Measurements from ENCODE around the gene MLST8.

GRCh38 chr16:2195322-2196161 is 9.7 kb upstream of the MLST8 start:
- TF ChIP-seq CTCF (IDR thresholded peaks at IDR 0.05; ENCODE audit: control extremely low read depth in 1 of 3, insufficient read depth in 1 of 3, low read depth in 1 of 3, low read length in 3 of 3) (no peak), TEAD4 (IDR thresholded peaks at IDR 0.05; ENCODE audit: low read depth, low read length) (no peak), YY1 (IDR thresholded peaks at IDR 0.05; ENCODE audit: low read depth, low read length) (no peak), EZH2 (IDR thresholded peaks at IDR 0.05; ENCODE audit: low read depth, low read length, severe bottlenecking) (no peak), ZNF274 (IDR thresholded peaks at IDR 0.05; ENCODE audit: borderline replicate concordance, extremely low read depth, low read length) (no peak), POLR2AphosphoS5 (IDR thresholded peaks at IDR 0.05; ENCODE audit: low read depth, low read length) (no peak), CEBPB (IDR thresholded peaks at IDR 0.05; ENCODE audit: low read depth, low read length) (no peak), RAD21 (IDR thresholded peaks at IDR 0.05 in 1 of 2, conservative IDR thresholded peaks at IDR 0.05 in 1 of 2; ENCODE audit: low read depth in 2 of 2, low read length in 2 of 2) (no peak), ATF2 (IDR thresholded peaks at IDR 0.05; ENCODE audit: low read length) (no peak)

All from H1 (cell line).